Caco-2 (cell line): Measurements from ENCODE around the gene INO80B. TPM values are rescaled to one million over a fixed set of nuclear protein-coding genes. Genes with fewer than 3 reads are reported as not detected.
"Not testable (repeated sequence)": the region's sequence is repeated elsewhere in the genome, so short reads cannot be mapped to it uniquely, and the experiment has no call there.

Experiments used
- BruUV-seq: library from RNA; stranded (reverse); fragments of 400-500 nt; replicated peaks from 2 replicates; lab custom pipeline; 2021; lab: Mats Ljungman, UMichigan
- CTCF ChIA-PET: fragments of 300-600 bp; sonication (Branson Sonifier 250); formaldehyde crosslinking; loops from one replicate; lab custom pipeline; 2022; ENCODE audit warnings: antibody characterized with exemption; lab: Charles Lee
- POLR2A ChIA-PET: fragments of 300-600 bp; sonication (Branson Sonifier 250); formaldehyde crosslinking; loops from one replicate; lab custom pipeline; 2022; ENCODE audit warnings: antibody characterized with exemption; lab: Charles Lee
- DNase-seq, 2 experiments: peaks; one replicate each; pipeline versions ENCODE4 v3.0.0 to v3.0.0-alpha.2; 2020 to 2022
- H3K27me3 ChIP-seq: replicated peaks from 2 replicates; pipeline ENCODE4 v1.6.0; 2011; ENCODE audit warnings: low read length; ENCODE audit not compliant: control insufficient read depth, insufficient read depth
- H3K36me3 ChIP-seq: 2 replicates; pipeline ENCODE4 v1.5.1; 2011; ENCODE audit warnings: low read length; ENCODE audit not compliant: control insufficient read depth, insufficient read depth
- H3K4me1 ChIP-seq: fragments of 250-450 bp; sonication (Bioruptor Pico); 2 replicates; pipeline ENCODE4 v1.5.1; 2020; ENCODE audit warnings: mild to moderate bottlenecking
- H3K4me3 ChIP-seq: 2 replicates; pipeline ENCODE4 v1.5.1; 2011; ENCODE audit warnings: low read depth, mild to moderate bottlenecking, control low read depth, low read length
- H3K9me3 ChIP-seq: fragments of 250-450 bp; sonication (Bioruptor Pico); 2 replicates; pipeline ENCODE4 v1.5.1; 2020; ENCODE audit warnings: mild to moderate bottlenecking, moderate library complexity
- H3K27ac Mint-ChIP-seq: one replicate; pipeline ENCODE4 v1.8.0; 2022; ENCODE audit warnings: mixed read lengths; ENCODE audit not compliant: unreplicated experiment
- H3K27me3 Mint-ChIP-seq: one replicate; pipeline ENCODE4 v1.8.0; 2022; ENCODE audit warnings: mixed read lengths; ENCODE audit not compliant: insufficient read depth, unreplicated experiment
- H3K36me3 Mint-ChIP-seq: one replicate; pipeline ENCODE4 v1.8.0; 2022; ENCODE audit warnings: mild to moderate bottlenecking, mixed read lengths; ENCODE audit not compliant: insufficient read depth, unreplicated experiment
- H3K4me1 Mint-ChIP-seq: one replicate; pipeline ENCODE4 v1.8.0; 2022; ENCODE audit warnings: low read depth, mixed read lengths; ENCODE audit not compliant: unreplicated experiment
- H3K4me3 Mint-ChIP-seq: one replicate; pipeline ENCODE4 v1.8.0; 2022; ENCODE audit warnings: mild to moderate bottlenecking, moderate library complexity, mixed read lengths; ENCODE audit not compliant: unreplicated experiment
- H3K9me3 Mint-ChIP-seq: one replicate; pipeline ENCODE4 v1.8.0; 2022; ENCODE audit warnings: mixed read lengths; ENCODE audit not compliant: unreplicated experiment
- CTCF ChIP-seq, 2 experiments: fragments of 200-600 bp in 1 of 2; IDR thresholded peaks; 1 replicate in 1 of 2; 2 replicates in 1 of 2; pipeline versions ENCODE4 v1.5.1 to v1.8.0; 2011 to 2022; ENCODE audit warnings: antibody characterized with exemption in 1 of 2, control low read depth in 1 of 2, inconsistent platforms in 1 of 2, low read depth in 1 of 2, low read length in 1 of 2, mild to moderate bottlenecking in 1 of 2, moderate library complexity in 1 of 2; ENCODE audit not compliant: insufficient read depth in 1 of 2, severe bottlenecking in 1 of 2, unreplicated experiment in 1 of 2
- intact Hi-C: fragments of 100-400 bp; cut with micrococcal nuclease; formaldehyde crosslinking; loops from one replicate; pipeline ENCODE4 v1.10.0; 2022; ENCODE audit not compliant: unreplicated experiment
- total RNA-seq: library from RNA; stranded (reverse); gene quantifications from 2 replicates; pipeline ENCODE4 v1.2.3, GENCODE V29; 2022

Gene INO80B
- total RNA-seq, 1 experiment from 2014 or later = 25.2 TPM

- POLR2A ChIA-PET = interaction anchor here (1.4 to 1.5 kb wide), 3 partner anchors 9 to 17 kb away, joined by 3 to 24 read pairs (median 7); partner anchors contain the start of gene WBP1
- Histone ChIP-seq H3K36me3 (peaks cover 5% of the 10 kb centered on the region), H3K4me3 (peak overlapping the region; percentile 94), H3K9me3 (no peaks in the 10 kb centered on the region), H3K27me3 (no peaks in the 10 kb centered on the region), H3K4me1 (peaks cover 20% of the 10 kb centered on the region; the same call in 1 of the 2 replicates)
- peaks cover 13% of the 10 kb centered on the region for H3K4me1 Mint-ChIP-seq
- H3K27ac Mint-ChIP-seq = peak overlapping the region; percentile 99
- no peaks in the 10 kb centered on the region for H3K9me3 Mint-ChIP-seq
- peaks cover 53% of the 10 kb centered on the region for H3K36me3 Mint-ChIP-seq
- CTCF ChIA-PET = interaction anchor here (1.1 kb wide), 1 partner anchor 48 kb away, joined by 3 read pairs; no protein-coding TSS in a partner anchor
- no peak for TF ChIP-seq CTCF (IDR thresholded peaks at IDR 0.05; ENCODE audit: insufficient read depth in 1 of 2, low read depth in 1 of 2, low read length in 1 of 2, severe bottlenecking in 1 of 2, unreplicated experiment in 1 of 2)
- no peaks in the 10 kb centered on the region for H3K27me3 Mint-ChIP-seq
- intact Hi-C loops = loop anchor here (2.0 kb wide), 1 partner anchor 16 kb away; no protein-coding TSS in a partner anchor
- TSS peak; percentile 64 for BruUV-seq
- peak overlapping the region; percentile 97 for H3K4me3 Mint-ChIP-seq
- DNase-seq = no peak
These were observed 13.7 kb upstream of the INO80B start for GRCh38 chr2:74441170-74441689.

- Mint-ChIP-seq H3K4me1 (peaks cover 13% of the 10 kb centered on the region), H3K36me3 (peaks cover 48% of the 10 kb centered on the region), H3K27ac (peak within 1 kb of the TSS; percentile 99), H3K27me3 (no peaks in the 10 kb centered on the region), H3K9me3 (no peaks in the 10 kb centered on the region), H3K4me3 (peak within 1 kb of the TSS; percentile 97)
- H3K4me3 ChIP-seq = peak within 1 kb of the TSS; percentile 94
- H3K36me3 ChIP-seq = peaks cover 5% of the 10 kb centered on the region
- ChIA-PET CTCF (interaction anchor here (0.6 to 1.2 kb wide), 4 partner anchors 13 to 19 kb away, joined by 3 to 8 read pairs (median 5); partner anchors contain the start of genes INO80B and WBP1), POLR2A (interaction anchor here (0.5 to 1.1 kb wide), 7 partner anchors 11 to 51 kb away, joined by 3 to 25 read pairs (median 7); partner anchors contain the start of genes INO80B and WBP1)
- TF ChIP-seq CTCF (IDR thresholded peaks at IDR 0.05; ENCODE audit: insufficient read depth in 1 of 2, low read depth in 1 of 2, low read length in 1 of 2, severe bottlenecking in 1 of 2, unreplicated experiment in 1 of 2) = peak in 1 of 2 experiments; percentile 2
- peak; percentile 89 to 92 for DNase-seq
- TSS peak; percentile 69 for BruUV-seq
- no peaks in the 10 kb centered on the region for H3K27me3 ChIP-seq
- intact Hi-C loops = loop anchor here (1.0 to 2.0 kb wide), 3 partner anchors 12 to 17 kb away; partner anchors contain the start of gene WBP1
- H3K9me3 ChIP-seq = no peaks in the 10 kb centered on the region
- peaks cover 20% of the 10 kb centered on the region for H3K4me1 ChIP-seq
These were observed 13.0 kb upstream of the INO80B start, which contains the start of gene RTKN for GRCh38 chr2:74441690-74442482. Gene RTKN (minus strand): TSS chr2:74441937. CDS start chr2:74441816, 121 bp downstream.

GRCh38 chr2:74442483-74443297 lies 12.2 kb upstream of the INO80B start:
- CTCF ChIA-PET = interaction anchor here (0.6 to 1.2 kb wide), 4 partner anchors 12 to 19 kb away, joined by 3 to 8 read pairs (median 5); partner anchors contain the start of genes INO80B and WBP1
- not testable (repeated sequence) for DNase-seq, H3K36me3 ChIP-seq, BruUV-seq, H3K9me3 ChIP-seq, H3K27me3 Mint-ChIP-seq, H3K9me3 Mint-ChIP-seq, H3K27me3 ChIP-seq
- Histone ChIP-seq H3K4me1 (peaks cover 28% of the 10 kb centered on the region), H3K4me3 (peak overlapping the region; percentile 94)
- intact Hi-C loops = loop anchor here (1.0 kb wide), 2 partner anchors 12 to 16 kb away; partner anchors contain the start of gene WBP1
- peaks cover 21% of the 10 kb centered on the region for H3K4me1 Mint-ChIP-seq
- H3K27ac Mint-ChIP-seq = peak overlapping the region; percentile 99
- POLR2A ChIA-PET = interaction anchor here (0.5 to 1.1 kb wide), 7 partner anchors 10 to 51 kb away, joined by 3 to 25 read pairs (median 7); partner anchors contain the start of genes INO80B and WBP1
- H3K4me3 Mint-ChIP-seq = peak overlapping the region; percentile 97
- H3K36me3 Mint-ChIP-seq = peaks cover 49% of the 10 kb centered on the region
